Thyroid gland (tissue), 4 donors: ENCODE results near the gene GTPBP4. TPM values are rescaled to one million over a fixed set of nuclear protein-coding genes. Genes with fewer than 3 reads are reported as not detected.
A peak's percentile ranks its signal among the peaks of the same experiment; 100 is the strongest.

Source experiments
- DNase-seq, 2 donors: peaks; one replicate each; pipeline ENCODE4 v3.0.0-alpha.2; 2019
- H3K27ac ChIP-seq, 3 donors: fragments of 200-600 bp; sonication (generic); 1 replicate in 2 of 3; 2 replicates in 1 of 3; pipeline ENCODE4 v1.5.1; 2016 to 2019; ENCODE audit warnings: mild to moderate bottlenecking in 1 of 3, moderate library complexity in 1 of 3
- H3K27me3 ChIP-seq: fragments of 200-600 bp; sonication (generic); one replicate; pipeline ENCODE4 v1.5.1; 2019
- H3K36me3 ChIP-seq, 2 donors: fragments of 200-600 bp; sonication (generic); one replicate each; pipeline ENCODE4 v1.5.1; 2016 to 2019
- H3K4me1 ChIP-seq, 2 donors: fragments of 200-600 bp; sonication (generic); one replicate each; pipeline ENCODE4 v1.5.1; 2017 to 2019
- H3K4me3 ChIP-seq, 3 donors: fragments of 200-600 bp; sonication (generic); replicated peaks in 1 of 3; 1 replicate in 2 of 3; 2 replicates in 1 of 3; pipeline ENCODE4 v1.5.1; 2016; ENCODE audit warnings: mild to moderate bottlenecking in 1 of 3
- H3K9me3 ChIP-seq: fragments of 200-600 bp; sonication (generic); one replicate; pipeline ENCODE4 v1.5.1; 2017
- CTCF ChIP-seq, 6 experiments: fragments of 200-600 bp in 3 of 6; fragments of 450-650 bp in 3 of 6; sonication (generic) in 3 of 6; IDR thresholded peaks; one replicate each; pipeline ENCODE4 v1.5.1; 2016 to 2019; ENCODE audit warnings: antibody characterized with exemption in 6 of 6, mild to moderate bottlenecking in 2 of 6, inconsistent platforms in 1 of 6, moderate library complexity in 1 of 6
- POLR2A ChIP-seq, 2 donors: fragments of 450-650 bp; IDR thresholded peaks; one replicate each; pipeline ENCODE4 v1.6.1; 2017; ENCODE audit warnings: antibody characterized with exemption in 2 of 2, mild to moderate bottlenecking in 2 of 2, moderate library complexity in 1 of 2
- WGBS, 2 donors: methylation state at CpG; one replicate each; pipeline ENCODE4 v1.1.5; 2017; 5-methylcytosine and 5-hydroxymethylcytosine counted together
- intact Hi-C: fragments of 100-400 bp; cut with DNase I; formaldehyde crosslinking; loops from one replicate; pipeline ENCODE4 v1.15.1; 2023
- total RNA-seq, 4 donors: library from RNA; depleted of rRNA; stranded (reverse); fragments of >200 nt; gene quantifications; one replicate each; pipeline ENCODE4 v1.2.3, GENCODE V29; 2016

GTPBP4 gene
- total RNA-seq, 4 donors from 2014 or later, result 12.0 to 24.6 (median 19.8) TPM

GRCh38 chr10:1041514-1041913 lies 53.3 kb downstream of the GTPBP4 start:
- TF ChIP-seq CTCF (IDR thresholded peaks at IDR 0.05), result no peak
- no peak for TF ChIP-seq POLR2A (IDR thresholded peaks at IDR 0.05)
- intact Hi-C loops, result loop anchor here (5.0 kb wide), 1 partner anchor 114 kb away; no protein-coding TSS in a partner anchor
- H3K27me3 ChIP-seq, result no peaks in the 10 kb centered on the region
- no peak overlapping the region for H3K27ac ChIP-seq
- no peaks in the 10 kb centered on the region for H3K9me3 ChIP-seq
- DNase-seq, result no peak
- 96% methylated on average over 9 of the region's 9 CpGs for WGBS, 2 donors
- peaks cover 5 to 10% of the 10 kb centered on the region in 2 donors for H3K36me3 ChIP-seq
- no peak overlapping the region for H3K4me3 ChIP-seq
- H3K4me1 ChIP-seq, result no peaks in the 10 kb centered on the region

DNA sequence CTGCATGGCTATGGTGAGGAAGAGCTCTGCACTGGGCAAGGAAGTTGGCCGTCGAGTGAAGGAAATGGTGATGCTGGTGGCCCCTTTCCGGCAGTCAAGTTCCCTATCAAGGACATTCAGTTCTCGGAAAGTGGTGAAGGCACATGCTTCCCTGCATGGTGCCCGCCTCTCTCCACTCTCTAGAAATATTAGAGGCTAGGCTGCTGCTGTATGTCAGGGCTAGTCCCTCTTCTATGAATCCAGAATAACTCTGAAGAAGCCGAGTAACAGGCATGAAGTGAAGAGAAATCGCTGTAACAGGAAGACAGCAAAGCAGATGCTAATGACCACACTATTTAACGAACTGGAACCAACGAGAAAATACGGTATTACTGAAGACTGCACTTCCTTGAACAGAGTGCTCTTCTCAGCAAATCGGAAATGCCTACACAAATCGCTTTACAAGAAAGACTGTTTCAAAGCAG lies 55.3 kb downstream of the GTPBP4 start:
- Histone ChIP-seq H3K9me3 (no peaks in the 10 kb centered on the region), H3K4me1 (peaks cover 6 to 7% of the 10 kb centered on the region in 2 donors), H3K36me3 (peaks cover 5 to 10% of the 10 kb centered on the region in 2 donors), H3K27ac (peak overlapping the region; percentile 9 to 57 (median 41)), H3K4me3 (no peak overlapping the region), H3K27me3 (no peaks in the 10 kb centered on the region)
- intact Hi-C loops, result loop anchor here (5.0 kb wide), 1 partner anchor 116 kb away; no protein-coding TSS in a partner anchor
- TF ChIP-seq CTCF (IDR thresholded peaks at IDR 0.05) (no peak), POLR2A (IDR thresholded peaks at IDR 0.05) (peak in 1 of 2 donors; percentile 20)
- DNase-seq, result no peak
- 72 to 75% methylated on average over 12 of the region's 12 CpGs for WGBS, 2 donors

GRCh38 chr10:1044146-1044545 lies 55.9 kb downstream of the GTPBP4 start:
- H3K4me3 ChIP-seq, result no peak overlapping the region
- intact Hi-C loops, result loop anchor here (5.0 kb wide), 1 partner anchor 117 kb away; no protein-coding TSS in a partner anchor
- no peak for TF ChIP-seq CTCF (IDR thresholded peaks at IDR 0.05)
- no peak for TF ChIP-seq POLR2A (IDR thresholded peaks at IDR 0.05)
- H3K9me3 ChIP-seq, result no peaks in the 10 kb centered on the region
- 82 to 83% methylated on average over 4 of the region's 4 CpGs for WGBS, 2 donors
- DNase-seq, result no peak
- H3K27ac ChIP-seq, result peak overlapping the region in 2 of 3 donors; percentile 41 to 57
- peaks cover 6 to 7% of the 10 kb centered on the region in 2 donors for H3K4me1 ChIP-seq
- H3K27me3 ChIP-seq, result no peaks in the 10 kb centered on the region
- peaks cover 5 to 10% of the 10 kb centered on the region in 2 donors for H3K36me3 ChIP-seq

- Histone ChIP-seq H3K27me3 (no peaks in the 10 kb centered on the region), H3K36me3 (peaks cover 5 to 10% of the 10 kb centered on the region in 2 donors), H3K27ac (no peak overlapping the region), H3K4me3 (no peak overlapping the region), H3K9me3 (no peaks in the 10 kb centered on the region), H3K4me1 (peaks cover 6 to 9% of the 10 kb centered on the region in 2 donors)
- DNase-seq, result no peak
- TF ChIP-seq POLR2A (IDR thresholded peaks at IDR 0.05) (no peak), CTCF (IDR thresholded peaks at IDR 0.05) (no peak)
- 73 to 95% methylated on average over 4 of the region's 4 CpGs for WGBS, 2 donors
- intact Hi-C loops, result loop anchor here (5.0 kb wide), 1 partner anchor 118 kb away; no protein-coding TSS in a partner anchor
These were observed 56.7 kb downstream of the GTPBP4 start for GRCh38 chr10:1044964-1045363.

GRCh38 chr10:1045415-1045814 lies 57.2 kb downstream of the GTPBP4 start:
- no peaks in the 10 kb centered on the region for H3K27me3 ChIP-seq
- no peak overlapping the region for H3K27ac ChIP-seq
- H3K4me3 ChIP-seq, result no peak overlapping the region
- H3K4me1 ChIP-seq, result peaks cover 10 to 14% of the 10 kb centered on the region in 2 donors
- peaks cover 5 to 10% of the 10 kb centered on the region in 2 donors for H3K36me3 ChIP-seq
- no peak for DNase-seq
- H3K9me3 ChIP-seq, result no peaks in the 10 kb centered on the region
- WGBS, 2 donors, result 84 to 95% methylated on average over 6 of the region's 6 CpGs
- intact Hi-C loops, result no loop called here
- no peak for TF ChIP-seq CTCF (IDR thresholded peaks at IDR 0.05)
- no peak for TF ChIP-seq POLR2A (IDR thresholded peaks at IDR 0.05)
